ENCODE results near the gene PIK3AP1. TPM values are rescaled to one million over a fixed set of nuclear protein-coding genes. Genes with fewer than 3 reads are reported as not detected.
"Not testable (repeated sequence)": the region's sequence is repeated elsewhere in the genome, so short reads cannot be mapped to it uniquely, and the experiment has no call there.

PIK3AP1 gene
- total RNA-seq, 1 donor from 2014 or later: 5.4 TPM

DNA sequence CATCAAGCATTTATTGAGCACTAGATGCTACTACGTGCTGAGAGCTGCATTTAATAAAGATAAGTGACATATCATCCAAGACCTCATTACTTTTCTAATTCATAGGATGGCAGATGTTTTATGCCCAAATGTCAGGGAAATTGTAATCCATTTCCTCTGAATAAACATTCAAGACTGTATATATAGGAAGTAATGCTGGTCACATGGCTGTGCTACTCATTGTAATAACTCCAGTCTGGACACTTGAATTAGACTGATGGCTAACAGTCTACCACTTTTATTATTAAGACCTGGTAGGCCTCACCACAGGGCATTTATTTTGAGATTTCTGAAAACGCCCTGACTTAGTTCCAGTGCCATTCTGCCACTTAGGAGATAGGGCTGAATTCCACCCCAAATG lies 36.6 kb downstream of the PIK3AP1 start:
- no peak for DNase-seq
- Histone ChIP-seq H3K4me3 (no peak overlapping the region), H3K9me3 (replicated peaks) (no peaks in the 10 kb centered on the region), H3K27me3 (ENCODE audit: low read depth) (peaks cover 5% of the 10 kb centered on the region), H3K4me1 (no peaks in the 10 kb centered on the region), H3K27ac (replicated peaks) (no peak overlapping the region), H3K36me3 (no peaks in the 10 kb centered on the region)
- intact Hi-C loops (cut with micrococcal nuclease): no loop called here
- TF ChIP-seq, protein P1, sequence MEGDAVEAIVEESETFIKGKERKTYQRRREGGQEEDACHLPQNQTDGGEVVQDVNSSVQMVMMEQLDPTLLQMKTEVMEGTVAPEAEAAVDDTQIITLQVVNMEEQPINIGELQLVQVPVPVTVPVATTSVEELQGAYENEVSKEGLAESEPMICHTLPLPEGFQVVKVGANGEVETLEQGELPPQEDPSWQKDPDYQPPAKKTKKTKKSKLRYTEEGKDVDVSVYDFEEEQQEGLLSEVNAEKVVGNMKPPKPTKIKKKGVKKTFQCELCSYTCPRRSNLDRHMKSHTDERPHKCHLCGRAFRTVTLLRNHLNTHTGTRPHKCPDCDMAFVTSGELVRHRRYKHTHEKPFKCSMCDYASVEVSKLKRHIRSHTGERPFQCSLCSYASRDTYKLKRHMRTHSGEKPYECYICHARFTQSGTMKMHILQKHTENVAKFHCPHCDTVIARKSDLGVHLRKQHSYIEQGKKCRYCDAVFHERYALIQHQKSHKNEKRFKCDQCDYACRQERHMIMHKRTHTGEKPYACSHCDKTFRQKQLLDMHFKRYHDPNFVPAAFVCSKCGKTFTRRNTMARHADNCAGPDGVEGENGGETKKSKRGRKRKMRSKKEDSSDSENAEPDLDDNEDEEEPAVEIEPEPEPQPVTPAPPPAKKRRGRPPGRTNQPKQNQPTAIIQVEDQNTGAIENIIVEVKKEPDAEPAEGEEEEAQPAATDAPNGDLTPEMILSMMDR (IDR thresholded peaks at IDR 0.05; ENCODE audit: borderline replicate concordance): no peak

DNA sequence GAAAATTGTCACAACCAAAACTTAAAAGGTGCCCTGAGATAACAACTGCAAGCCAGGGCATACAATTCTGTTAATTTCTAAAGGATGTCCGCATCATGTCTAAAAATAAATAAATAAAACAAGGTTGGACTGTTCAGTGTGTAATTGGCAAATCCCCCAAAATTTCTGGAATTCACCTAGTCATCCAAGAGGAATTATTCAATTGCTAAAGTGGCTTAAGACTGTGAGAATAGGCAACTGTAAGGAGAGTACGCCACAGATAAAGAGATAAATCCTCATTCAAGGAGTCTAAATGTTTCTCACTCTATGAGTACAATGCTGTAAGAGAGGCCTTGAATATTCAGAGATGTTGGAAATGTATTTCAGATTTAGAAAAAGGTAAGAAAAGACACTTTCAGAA lies 37.2 kb downstream of the PIK3AP1 start:
- Histone ChIP-seq H3K27ac (replicated peaks) (no peak overlapping the region), H3K36me3 (no peaks in the 10 kb centered on the region), H3K4me3 (no peak overlapping the region), H3K4me1 (no peaks in the 10 kb centered on the region), H3K9me3 (replicated peaks) (no peaks in the 10 kb centered on the region), H3K27me3 (ENCODE audit: low read depth) (peaks cover 5% of the 10 kb centered on the region)
- DNase-seq: no peak
- TF ChIP-seq, protein P1 (IDR thresholded peaks at IDR 0.05; ENCODE audit: borderline replicate concordance): no peak
- intact Hi-C loops (cut with micrococcal nuclease): no loop called here

DNA sequence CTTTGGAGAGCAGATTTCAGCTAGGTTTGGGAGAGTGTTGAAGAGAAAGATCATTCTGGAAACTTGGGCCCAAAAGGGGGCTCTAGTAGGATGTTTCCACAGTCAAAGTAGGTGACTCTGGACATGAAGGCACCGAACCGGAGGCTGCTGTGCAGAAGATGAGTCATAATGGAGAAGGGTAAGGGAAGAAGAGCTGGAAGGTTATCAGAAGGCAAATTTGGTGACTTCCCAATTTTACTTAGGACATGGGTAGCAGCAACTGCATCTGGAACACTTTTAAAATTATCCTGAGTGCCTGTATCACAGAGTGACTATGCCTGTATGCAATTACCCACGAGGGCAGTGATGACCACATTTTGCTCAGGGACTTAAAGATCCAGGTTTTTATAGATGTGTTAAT lies 38.8 kb downstream of the PIK3AP1 start:
- no peak overlapping the region for H3K27ac ChIP-seq (replicated peaks)
- no peaks in the 10 kb centered on the region for H3K9me3 ChIP-seq (replicated peaks)
- no peaks in the 10 kb centered on the region for H3K36me3 ChIP-seq
- intact Hi-C loops (cut with micrococcal nuclease): no loop called here
- H3K27me3 ChIP-seq (ENCODE audit: low read depth): peaks cover 5% of the 10 kb centered on the region
- no peaks in the 10 kb centered on the region for H3K4me1 ChIP-seq
- H3K4me3 ChIP-seq: no peak overlapping the region
- TF ChIP-seq, protein P1 (IDR thresholded peaks at IDR 0.05; ENCODE audit: borderline replicate concordance): no peak
- DNase-seq: no peak

DNA sequence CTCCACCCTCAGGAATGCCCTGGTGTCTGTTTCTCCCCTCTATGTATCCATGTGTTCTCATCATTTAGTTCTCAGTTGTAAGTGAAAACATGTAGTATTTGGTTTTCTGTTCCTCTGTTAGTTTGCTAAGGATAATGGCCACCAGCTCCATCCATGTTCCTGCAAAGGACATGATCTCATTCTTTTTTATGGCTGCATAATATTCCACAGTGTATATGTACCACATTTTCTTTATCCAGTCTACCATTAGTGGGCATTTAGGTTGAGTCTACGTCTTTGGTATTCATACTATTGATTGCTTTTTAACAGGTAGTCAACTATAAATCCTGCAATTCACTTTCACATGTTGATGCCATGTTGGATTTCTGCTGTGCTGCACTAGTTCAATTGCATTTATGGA lies 39.9 kb downstream of the PIK3AP1 start:
- H3K27me3 ChIP-seq (ENCODE audit: low read depth); DNase-seq; H3K27ac ChIP-seq (replicated peaks); intact Hi-C loops (cut with micrococcal nuclease); H3K9me3 ChIP-seq (replicated peaks); H3K4me1 ChIP-seq; H3K4me3 ChIP-seq; H3K36me3 ChIP-seq: not testable (repeated sequence)

DNA sequence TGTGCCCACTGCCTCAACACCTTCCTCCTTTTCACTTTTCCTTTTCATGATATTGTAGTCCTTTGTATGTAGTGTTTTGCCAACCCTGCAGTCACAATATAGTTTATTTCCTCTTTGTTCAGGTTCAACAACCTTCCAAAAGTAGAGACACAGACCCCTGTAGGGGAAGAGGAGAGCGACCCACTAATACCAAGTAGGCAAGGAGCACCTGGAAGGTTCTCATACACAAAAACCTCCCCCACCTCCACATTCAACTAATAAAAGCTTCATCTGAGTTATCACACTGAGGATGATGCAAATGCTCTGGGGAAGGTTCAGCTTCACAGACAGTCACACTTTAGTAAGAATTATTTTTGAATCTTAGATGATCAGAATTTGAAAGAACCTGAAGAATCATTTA lies 41.6 kb downstream of the PIK3AP1 start:
- no peaks in the 10 kb centered on the region for H3K27me3 ChIP-seq (ENCODE audit: low read depth)
- H3K9me3 ChIP-seq (replicated peaks): no peaks in the 10 kb centered on the region
- no peaks in the 10 kb centered on the region for H3K4me1 ChIP-seq
- TF ChIP-seq, protein P1 (IDR thresholded peaks at IDR 0.05; ENCODE audit: borderline replicate concordance): no peak
- intact Hi-C loops (cut with micrococcal nuclease): no loop called here
- H3K4me3 ChIP-seq: no peak overlapping the region
- no peaks in the 10 kb centered on the region for H3K36me3 ChIP-seq
- no peak for DNase-seq
- no peak overlapping the region for H3K27ac ChIP-seq (replicated peaks)

DNA sequence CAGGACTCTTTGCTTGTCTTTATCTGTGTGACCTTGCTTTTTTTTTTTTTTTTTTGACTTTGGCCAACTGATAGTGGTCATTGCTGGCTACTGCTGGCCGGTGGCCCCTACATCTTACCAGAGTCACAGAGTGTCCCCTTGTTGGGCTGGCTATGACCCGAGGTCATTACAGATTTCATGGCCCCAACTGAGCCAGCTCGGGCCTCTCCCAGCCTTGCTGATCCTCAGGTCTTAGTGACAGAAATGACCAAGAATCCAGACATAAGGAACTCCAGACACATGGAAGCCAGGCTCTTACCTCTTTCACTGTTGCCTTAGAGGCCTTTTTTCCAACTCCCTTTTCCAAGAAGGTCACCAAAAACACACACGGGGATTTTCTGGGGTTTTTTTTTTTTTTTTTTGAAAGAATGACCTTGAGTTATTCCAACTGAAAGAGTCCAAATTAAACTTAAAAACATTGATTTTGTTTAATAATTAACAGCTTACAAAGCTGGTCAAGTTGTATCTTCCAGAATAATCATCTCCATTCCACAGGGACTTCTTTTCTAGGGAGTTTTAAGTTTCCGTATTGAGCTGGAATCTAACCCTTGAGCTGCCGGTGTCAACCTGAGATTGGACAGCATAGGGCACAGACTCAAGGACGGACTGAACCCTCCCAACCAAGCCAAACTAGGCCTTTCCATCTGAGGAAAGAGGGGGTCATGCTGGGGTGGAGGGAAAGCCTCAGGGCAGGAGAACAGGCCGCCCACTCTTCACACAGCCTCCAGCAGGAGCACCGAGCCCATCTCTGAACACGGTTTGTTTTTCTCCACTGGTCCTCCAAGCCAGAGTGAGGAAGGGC lies 43.8 kb downstream of the PIK3AP1 start:
- Histone ChIP-seq H3K36me3 (no peaks in the 10 kb centered on the region), H3K9me3 (replicated peaks) (no peaks in the 10 kb centered on the region), H3K4me1 (no peaks in the 10 kb centered on the region), H3K27ac (replicated peaks) (no peak overlapping the region), H3K27me3 (ENCODE audit: low read depth) (no peaks in the 10 kb centered on the region), H3K4me3 (no peak overlapping the region)
- intact Hi-C loops (cut with micrococcal nuclease): no loop called here
- TF ChIP-seq, protein P1 (IDR thresholded peaks at IDR 0.05; ENCODE audit: borderline replicate concordance): no peak
- no peak for DNase-seq
